ENCODE results near the gene MARS2. TPM values are rescaled to one million over a fixed set of nuclear protein-coding genes. Genes with fewer than 3 reads are reported as not detected.

Gene MARS2
- polyA plus RNA-seq, 1 donor (not counting 4 experiments of a cell fraction or from before 2014, with no cell fraction given) = 9.2 TPM

GRCh38 chr2:197672371-197672893, 32.7 kb upstream of the MARS2 start:
- H3K9ac ChIP-seq (ENCODE audit: control insufficient read depth, extremely low read depth, insufficient read depth, low read length) = no peak overlapping the region
- H3K79me2 ChIP-seq (ENCODE audit: control insufficient read depth, insufficient read depth, low read length) = no peaks in the 10 kb centered on the region
- H4K20me1 ChIP-seq (ENCODE audit: control insufficient read depth, extremely low read depth, insufficient read depth, low read length) = no peaks in the 10 kb centered on the region
- FAIRE-seq (no peak), DNase-seq (ENCODE audit: low read depth, low spot score) (no peak)
- no peak for TF ChIP-seq EZH2 (IDR thresholded peaks at IDR 0.05; ENCODE audit: low read length)
- TF ChIP-seq CTCF (optimal IDR thresholded peaks at IDR 0.05 in 1 of 3, IDR thresholded peaks at IDR 0.05 in 1 of 3, conservative IDR thresholded peaks at IDR 0.05 in 1 of 3; ENCODE audit: extremely low read depth in 1 of 3, insufficient read depth in 2 of 3, low read length in 3 of 3) = no peak
- no peaks in the 10 kb centered on the region for H3K36me3 ChIP-seq (ENCODE audit: control insufficient read depth in 2 of 2, extremely low read depth in 1 of 2, insufficient read depth in 2 of 2, low read length in 2 of 2)
- peaks cover 5% of the 10 kb centered on the region for H3K27me3 ChIP-seq (ENCODE audit: control insufficient read depth, extremely low read depth, insufficient read depth, low read length)
- H3K4me2 ChIP-seq (ENCODE audit: control insufficient read depth, extremely low read depth, insufficient read depth, low read depth, low read length) = no peak overlapping the region
- H3K4me1 ChIP-seq (ENCODE audit: control insufficient read depth, extremely low read depth, insufficient read depth, low read length) = no peaks in the 10 kb centered on the region
- H3K4me3 ChIP-seq (ENCODE audit: control insufficient read depth in 2 of 3, extremely low read depth in 1 of 3, insufficient read depth in 2 of 3, low read depth in 1 of 3, low read length in 3 of 3) = no peak overlapping the region
- H2AFZ ChIP-seq (ENCODE audit: control insufficient read depth, low read length) = no peak overlapping the region
- H3K9me3 ChIP-seq (ENCODE audit: control insufficient read depth, low read depth, low read length) = no peaks in the 10 kb centered on the region
- H3K27ac ChIP-seq (ENCODE audit: control insufficient read depth, insufficient read depth, low read length) = no peak overlapping the region
- dilution Hi-C loops (cut with MboI; ENCODE audit: extremely low pct_ligation_motif_present, low sequenced_read_pairs) = no loop called here
- no peaks in the 10 kb centered on the region for H3K9me1 ChIP-seq (ENCODE audit: control insufficient read depth, extremely low read depth, insufficient read depth, low read length)

- Histone ChIP-seq H4K20me1 (ENCODE audit: control insufficient read depth, extremely low read depth, insufficient read depth, low read length) (no peaks in the 10 kb centered on the region), H3K4me1 (ENCODE audit: control insufficient read depth, extremely low read depth, insufficient read depth, low read length) (no peaks in the 10 kb centered on the region), H3K36me3 (ENCODE audit: control insufficient read depth in 2 of 2, extremely low read depth in 1 of 2, insufficient read depth in 2 of 2, low read length in 2 of 2) (no peaks in the 10 kb centered on the region), H3K9me1 (ENCODE audit: control insufficient read depth, extremely low read depth, insufficient read depth, low read length) (no peaks in the 10 kb centered on the region), H3K79me2 (ENCODE audit: control insufficient read depth, insufficient read depth, low read length) (no peaks in the 10 kb centered on the region), H2AFZ (ENCODE audit: control insufficient read depth, low read length) (no peak overlapping the region), H3K4me2 (ENCODE audit: control insufficient read depth, extremely low read depth, insufficient read depth, low read depth, low read length) (no peak overlapping the region), H3K27ac (ENCODE audit: control insufficient read depth, insufficient read depth, low read length) (no peak overlapping the region), H3K4me3 (ENCODE audit: control insufficient read depth in 2 of 3, extremely low read depth in 1 of 3, insufficient read depth in 2 of 3, low read depth in 1 of 3, low read length in 3 of 3) (no peak overlapping the region), H3K9me3 (ENCODE audit: control insufficient read depth, low read depth, low read length) (no peaks in the 10 kb centered on the region), H3K27me3 (ENCODE audit: control insufficient read depth, extremely low read depth, insufficient read depth, low read length) (peaks cover 5% of the 10 kb centered on the region), H3K9ac (ENCODE audit: control insufficient read depth, extremely low read depth, insufficient read depth, low read length) (no peak overlapping the region)
- no peak for TF ChIP-seq EZH2 (IDR thresholded peaks at IDR 0.05; ENCODE audit: low read length)
- no peak for TF ChIP-seq CTCF (optimal IDR thresholded peaks at IDR 0.05 in 1 of 3, IDR thresholded peaks at IDR 0.05 in 1 of 3, conservative IDR thresholded peaks at IDR 0.05 in 1 of 3; ENCODE audit: extremely low read depth in 1 of 3, insufficient read depth in 2 of 3, low read length in 3 of 3)
- no peak for DNase-seq (ENCODE audit: low read depth, low spot score)
- no peak for FAIRE-seq
- dilution Hi-C loops (cut with MboI; ENCODE audit: extremely low pct_ligation_motif_present, low sequenced_read_pairs) = no loop called here
Observed at GRCh38 chr2:197673106-197673505, 32.1 kb upstream of the MARS2 start.
